ENCODE measurements around the gene PPM1D. TPM values are rescaled to one million over a fixed set of nuclear protein-coding genes. Genes with fewer than 3 reads are reported as not detected.
A peak's percentile ranks its signal among the peaks of the same experiment; 100 is the strongest.
"Not testable (repeated sequence)": the region's sequence is repeated elsewhere in the genome, so short reads cannot be mapped to it uniquely, and the experiment has no call there.

PPM1D gene
- polyA plus RNA-seq, 4 donors, result 19.2 to 27.2 (median 25.2) TPM

GRCh38 chr17:60664022-60664421, 64.0 kb downstream of the PPM1D start:
- no peak for DNase-seq (ENCODE audit: low read depth in 4 of 4, low spot score in 3 of 4)

DNA sequence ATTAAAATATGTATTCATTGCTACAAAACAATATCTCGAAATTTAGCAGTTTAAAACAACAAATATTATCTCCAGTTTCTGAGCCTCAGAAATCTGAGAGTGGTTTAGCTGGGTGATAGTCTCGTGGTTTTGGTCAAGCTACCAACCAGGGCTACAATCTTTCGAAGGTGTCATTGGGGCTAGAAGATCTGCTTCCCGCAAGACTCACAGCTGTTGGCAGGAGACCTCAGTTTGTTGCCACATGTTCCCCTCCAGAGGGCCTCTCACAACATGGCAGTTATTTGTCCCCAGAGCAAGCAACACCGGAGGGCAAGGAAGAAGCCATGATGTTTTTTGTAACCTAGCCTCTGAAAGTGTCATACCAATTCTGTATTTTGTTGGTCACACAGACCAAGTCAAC, 65.6 kb downstream of the PPM1D start:
- DNase-seq (ENCODE audit: low read depth in 4 of 4, low spot score in 3 of 4), result no peak

DNA sequence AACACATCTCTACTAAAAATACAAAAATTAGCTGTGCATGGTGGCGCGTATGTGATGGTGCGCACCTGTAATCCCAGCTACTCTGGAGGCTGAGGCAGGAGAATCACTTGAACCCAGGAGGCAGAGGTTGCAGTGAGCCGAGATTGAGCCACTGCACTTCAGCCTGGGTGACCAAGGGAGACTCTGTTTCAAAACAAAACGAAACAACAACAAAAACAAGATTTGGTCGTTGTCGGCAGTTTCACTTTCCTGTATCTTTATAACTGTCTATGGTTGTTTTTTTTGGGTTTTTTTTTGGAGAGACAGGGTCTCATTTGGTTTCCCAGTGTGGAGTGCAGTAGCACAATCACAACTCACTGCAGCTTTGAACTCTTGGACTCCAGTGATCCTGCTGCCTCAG, 68.7 kb downstream of the PPM1D start:
- not testable (repeated sequence) for DNase-seq (ENCODE audit: low read depth in 4 of 4, low spot score in 3 of 4)

- no peak for DNase-seq (ENCODE audit: low read depth in 4 of 4, low spot score in 3 of 4)
Observed at GRCh38 chr17:60671482-60671881, 71.5 kb downstream of the PPM1D start.

DNA sequence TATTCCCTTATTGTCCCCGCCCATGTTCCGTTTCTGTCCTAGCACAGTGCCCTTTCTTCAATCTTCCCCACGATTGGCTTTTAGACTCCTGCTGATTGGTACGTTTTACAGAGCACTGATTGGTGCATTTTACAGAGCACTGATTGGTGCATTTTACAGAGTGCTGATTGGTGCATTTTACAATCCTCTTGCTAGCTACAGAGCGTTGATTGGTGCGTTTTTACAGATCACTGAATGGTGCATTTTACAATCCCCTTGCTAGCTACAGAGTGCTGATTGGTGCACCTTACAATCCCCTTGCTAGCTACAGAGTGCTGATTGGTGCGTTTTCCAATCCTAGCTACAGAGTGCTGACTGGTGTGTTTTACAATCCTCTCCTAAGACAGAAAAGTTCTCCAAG, 74.6 kb downstream of the PPM1D start:
- not testable (repeated sequence) for DNase-seq (ENCODE audit: low read depth in 4 of 4, low spot score in 3 of 4)

DNA sequence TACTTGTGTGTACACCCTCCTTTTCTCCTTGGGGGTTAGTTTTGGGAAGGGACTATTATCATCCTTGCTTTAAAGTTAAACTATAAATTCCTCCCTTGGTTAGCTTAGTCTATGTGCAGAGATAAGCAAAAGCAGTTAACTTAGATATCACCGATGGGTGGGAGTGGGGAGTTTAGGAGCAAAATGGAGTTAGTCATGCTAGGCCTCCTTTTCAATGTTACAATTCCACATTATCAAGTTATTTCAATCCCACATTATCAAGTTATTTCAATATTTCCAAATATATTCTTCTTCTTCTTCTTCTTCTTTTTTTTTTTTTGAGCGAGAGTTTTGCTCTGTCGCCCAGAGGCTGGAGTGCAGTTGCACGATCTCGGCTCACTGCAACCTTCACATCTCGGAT, 76.0 kb downstream of the PPM1D start:
- DNase-seq (ENCODE audit: low read depth in 4 of 4, low spot score in 3 of 4), result no peak

DNA sequence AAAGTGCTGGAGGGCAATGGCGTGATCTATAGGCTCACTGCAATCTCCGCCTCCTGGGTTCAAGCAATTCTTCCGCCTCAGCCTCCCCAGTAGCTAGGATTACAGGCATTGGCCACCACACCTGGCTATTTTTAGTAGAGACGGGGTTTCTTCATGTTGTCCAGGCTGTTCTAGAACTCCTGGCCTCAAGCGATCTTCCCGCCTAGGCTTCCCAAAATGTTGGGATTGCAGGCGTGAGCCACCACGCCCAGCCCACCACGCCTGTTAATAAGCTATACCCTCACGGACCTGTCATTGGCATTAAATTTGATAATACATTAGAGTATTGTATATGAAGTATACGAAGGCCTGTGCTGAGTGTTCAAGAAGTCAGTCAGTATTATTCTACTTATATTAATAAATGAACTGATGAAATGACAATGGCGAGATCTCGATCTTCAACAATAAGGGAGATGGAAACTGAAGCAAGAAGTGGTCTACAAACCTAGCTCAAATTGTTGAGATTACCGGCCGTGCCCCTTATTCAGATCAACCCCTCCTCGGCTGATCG, 76.8 kb downstream of the PPM1D start:
- DNase-seq (ENCODE audit: low read depth in 4 of 4, low spot score in 3 of 4), result no peak

GRCh38 chr17:60677308-60678117, 77.5 kb downstream of the PPM1D start, which contains the start of gene BCAS3:
Gene BCAS3 (plus strand): TSS chr17:60677851.
- DNase-seq (ENCODE audit: low read depth in 4 of 4, low spot score in 3 of 4), result peak; percentile 94 to 98 (median 97)

- no peak for DNase-seq (ENCODE audit: low read depth in 4 of 4, low spot score in 3 of 4)
Observed at GRCh38 chr17:60678118-60678444, 78.1 kb downstream of the PPM1D start.

GRCh38 chr17:60679287-60679686, 79.3 kb downstream of the PPM1D start:
- DNase-seq (ENCODE audit: low read depth in 4 of 4, low spot score in 3 of 4), result no peak

- no peak for DNase-seq (ENCODE audit: low read depth in 4 of 4, low spot score in 3 of 4)
Observed at GRCh38 chr17:60680754-60681153, 80.8 kb downstream of the PPM1D start.

DNA sequence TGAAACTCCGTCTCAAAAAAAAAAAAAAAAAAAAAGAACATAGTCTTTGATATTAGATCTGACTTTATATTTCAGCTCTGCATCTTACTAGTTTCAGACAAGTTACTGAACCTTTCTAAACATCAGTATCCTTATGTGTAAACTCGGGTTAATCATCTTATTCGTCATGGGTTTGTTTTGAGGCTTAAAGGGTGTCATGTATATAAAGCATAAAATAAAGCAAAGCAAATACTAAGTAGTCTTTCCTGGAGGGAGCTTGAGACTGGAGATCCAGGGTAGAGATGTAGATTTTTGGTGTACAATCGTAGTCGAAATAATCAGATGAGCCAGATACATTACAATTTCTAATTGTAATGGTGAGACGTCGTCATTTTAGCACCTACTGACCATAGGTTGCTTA, 85.4 kb downstream of the PPM1D start:
- DNase-seq (ENCODE audit: low read depth in 4 of 4, low spot score in 3 of 4), result no peak

GRCh38 chr17:60695960-60696359, 96.0 kb downstream of the PPM1D start:
- DNase-seq (ENCODE audit: low read depth in 4 of 4, low spot score in 3 of 4), result no peak

DNA sequence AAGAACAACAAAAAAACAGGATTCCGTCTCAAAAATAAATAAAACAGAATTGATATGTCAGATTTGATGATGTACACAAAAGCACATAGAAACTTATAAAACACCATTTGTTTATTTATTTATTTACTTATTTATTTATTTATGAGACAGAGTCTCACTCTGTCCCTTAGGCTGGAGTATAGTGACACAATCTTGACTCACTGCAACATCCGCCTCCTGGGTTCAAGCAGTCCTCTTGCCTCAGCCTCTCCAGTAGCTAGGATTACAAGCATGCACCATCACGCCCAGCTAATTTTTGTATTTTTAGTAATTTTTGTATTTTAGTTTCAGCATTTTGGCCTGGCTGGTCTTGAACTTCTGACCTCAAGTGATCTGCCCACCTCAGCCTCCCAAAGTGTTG, 99.1 kb downstream of the PPM1D start:
- DNase-seq (ENCODE audit: low read depth in 4 of 4, low spot score in 3 of 4), result no peak

- no peak for DNase-seq (ENCODE audit: low read depth in 4 of 4, low spot score in 3 of 4)
Observed at GRCh38 chr17:60704170-60704569, 104.2 kb downstream of the PPM1D start.

GRCh38 chr17:60712675-60713074, 112.7 kb downstream of the PPM1D start:
- DNase-seq (ENCODE audit: low read depth in 4 of 4, low spot score in 3 of 4), result no peak

GRCh38 chr17:60713608-60714007, 113.6 kb downstream of the PPM1D start:
- no peak for DNase-seq (ENCODE audit: low read depth in 4 of 4, low spot score in 3 of 4)

Other genes with a start within 250 kb of the PPM1D start
- gene USP32, start 208.1 kb upstream of the PPM1D start, polyA plus RNA-seq (ENCODE audit: insufficient read length in 4 of 4), result 10 to 100 TPM; 38.9 to 43.7 (median 41.5) TPM
- under 1 TPM in 1 of 4 donors, not detected in 3; 0.10 TPM for gene CHCT1, start 177.7 kb upstream of the PPM1D start, polyA plus RNA-seq (ENCODE audit: insufficient read length in 4 of 4)
- 10 to 100 TPM; 45.5 to 57.8 (median 55.8) TPM for gene APPBP2, start 74.0 kb upstream of the PPM1D start, polyA plus RNA-seq (ENCODE audit: insufficient read length in 4 of 4)
- gene BCAS3, start 77.7 kb downstream of the PPM1D start, polyA plus RNA-seq (ENCODE audit: insufficient read length in 4 of 4), result 10 to 100 TPM; 26.2 to 27.7 (median 26.8) TPM